Body of pancreas (tissue), 4 donors: ENCODE results near the gene ACAP3. TPM values are rescaled to one million over a fixed set of nuclear protein-coding genes. Genes with fewer than 3 reads are reported as not detected.
A peak's percentile ranks its signal among the peaks of the same experiment; 100 is the strongest.

Source experiments
- ATAC-seq: fragments of 150-250 bp; one replicate; pipeline ENCODE4 v1.9.1; 2016
- DNase-seq, 4 donors: peaks; one replicate each; pipeline ENCODE4 v3.0.0-alpha.2; 2019
- H3K27ac ChIP-seq, 4 donors: fragments of 200-600 bp; sonication (generic); 1 replicate in 3 of 4; 2 replicates in 1 of 4; pipeline versions ENCODE4 v1.5.1 to v1.6.1; 2016 to 2019; ENCODE audit warnings: mild to moderate bottlenecking in 1 of 4, mixed read lengths in 1 of 4, moderate library complexity in 1 of 4
- H3K27me3 ChIP-seq, 2 donors: fragments of 200-600 bp; sonication (generic); one replicate each; pipeline ENCODE4 v1.6.0; 2016; ENCODE audit warnings: mild to moderate bottlenecking in 1 of 2
- H3K36me3 ChIP-seq, 2 donors: fragments of 200-600 bp; sonication (generic); replicated peaks in 1 of 2; 2 replicates each; pipeline ENCODE4 v1.5.1; 2016; ENCODE audit warnings: low read depth in 2 of 2; ENCODE audit not compliant: insufficient read depth in 1 of 2
- H3K4me1 ChIP-seq: fragments of 200-600 bp; sonication (generic); one replicate; pipeline ENCODE4 v1.6.0; 2016
- H3K4me3 ChIP-seq, 2 donors: fragments of 200-600 bp; sonication (generic); 1 replicate in 1 of 2; 2 replicates in 1 of 2; pipeline ENCODE4 v1.5.1; 2016 to 2019
- H3K9me3 ChIP-seq, 3 donors: fragments of 200-600 bp; sonication (generic); 1 replicate in 2 of 3; 2 replicates in 1 of 3; pipeline ENCODE4 v1.5.1; 2016
- POLR2A ChIP-seq, 3 donors: fragments of 450-650 bp; IDR thresholded peaks; one replicate each; pipeline ENCODE4 v1.6.1; 2016; ENCODE audit warnings: antibody characterized with exemption in 3 of 3, mild to moderate bottlenecking in 2 of 3
- WGBS, 2 donors: methylation state at CpG; one replicate each; pipeline ENCODE4 v1.1.5; 2017; 5-methylcytosine and 5-hydroxymethylcytosine counted together
- intact Hi-C: fragments of 100-400 bp; cut with DNase I; formaldehyde crosslinking; loops from one replicate; pipeline ENCODE4 v1.15.1; 2023
- total RNA-seq, 2 donors: library from RNA; depleted of rRNA; stranded (reverse); fragments of >200 nt; gene quantifications; one replicate each; pipeline ENCODE4 v1.1.0, GENCODE V29; 2016
- TF ChIP-seq, protein P1 (sequence below), 7 experiments: fragments of 450-650 bp in 4 of 7; fragments of 200-600 bp in 3 of 7; sonication (generic) in 3 of 7; IDR thresholded peaks; one replicate each; pipeline ENCODE4 v1.5.1; 2016 to 2019; ENCODE audit warnings: antibody characterized with exemption in 7 of 7

The ACAP3 gene
- total RNA-seq, 2 donors from 2014 or later, result 37.9 to 53.7 TPM

- intact Hi-C loops, result no loop called here
- Histone ChIP-seq H3K36me3 (no peaks in the 10 kb centered on the region), H3K9me3 (no peaks in the 10 kb centered on the region), H3K27ac (no peak overlapping the region), H3K27me3 (peaks cover 0 to 8% of the 10 kb centered on the region in 2 donors), H3K4me3 (no peak overlapping the region), H3K4me1 (peaks cover 14% of the 10 kb centered on the region)
- no peak for DNase-seq
- WGBS, 2 donors, result 19% methylated on average over 8 of the region's 9 CpGs; no CpG with 5 or more reads in 1 of the 2 donors
- ATAC-seq, result no peak
- TF ChIP-seq, protein P1, sequence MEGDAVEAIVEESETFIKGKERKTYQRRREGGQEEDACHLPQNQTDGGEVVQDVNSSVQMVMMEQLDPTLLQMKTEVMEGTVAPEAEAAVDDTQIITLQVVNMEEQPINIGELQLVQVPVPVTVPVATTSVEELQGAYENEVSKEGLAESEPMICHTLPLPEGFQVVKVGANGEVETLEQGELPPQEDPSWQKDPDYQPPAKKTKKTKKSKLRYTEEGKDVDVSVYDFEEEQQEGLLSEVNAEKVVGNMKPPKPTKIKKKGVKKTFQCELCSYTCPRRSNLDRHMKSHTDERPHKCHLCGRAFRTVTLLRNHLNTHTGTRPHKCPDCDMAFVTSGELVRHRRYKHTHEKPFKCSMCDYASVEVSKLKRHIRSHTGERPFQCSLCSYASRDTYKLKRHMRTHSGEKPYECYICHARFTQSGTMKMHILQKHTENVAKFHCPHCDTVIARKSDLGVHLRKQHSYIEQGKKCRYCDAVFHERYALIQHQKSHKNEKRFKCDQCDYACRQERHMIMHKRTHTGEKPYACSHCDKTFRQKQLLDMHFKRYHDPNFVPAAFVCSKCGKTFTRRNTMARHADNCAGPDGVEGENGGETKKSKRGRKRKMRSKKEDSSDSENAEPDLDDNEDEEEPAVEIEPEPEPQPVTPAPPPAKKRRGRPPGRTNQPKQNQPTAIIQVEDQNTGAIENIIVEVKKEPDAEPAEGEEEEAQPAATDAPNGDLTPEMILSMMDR (IDR thresholded peaks at IDR 0.05), result no peak
- TF ChIP-seq POLR2A (IDR thresholded peaks at IDR 0.05), result no peak
These were observed 23.9 kb downstream of the ACAP3 start for GRCh38 chr1:1283821-1284220.

DNA sequence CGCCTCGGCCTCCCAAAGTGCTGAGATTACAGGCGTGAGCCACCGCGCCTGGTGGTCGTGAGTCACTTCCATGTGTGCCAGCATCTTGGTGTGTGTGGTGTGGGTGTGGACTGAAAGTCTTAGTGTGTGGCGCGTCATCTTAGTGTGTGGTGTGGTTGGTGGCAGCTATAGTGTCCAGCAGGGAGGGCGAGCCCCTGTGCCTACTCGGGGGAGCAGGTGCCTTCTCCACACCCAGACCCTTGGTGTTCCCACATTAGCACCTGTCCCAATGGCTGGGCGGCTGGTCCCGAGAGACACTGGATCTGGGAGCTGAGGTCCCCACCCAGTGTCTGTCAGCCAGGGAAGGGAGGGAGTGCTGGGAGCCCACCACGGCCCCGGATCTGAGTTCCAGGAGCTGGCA lies 24.7 kb downstream of the ACAP3 start:
- peaks cover 14% of the 10 kb centered on the region for H3K4me1 ChIP-seq
- 87 to 88% methylated on average over 8 to 13 of the region's 14 CpGs for WGBS, 2 donors
- intact Hi-C loops, result no loop called here

DNA sequence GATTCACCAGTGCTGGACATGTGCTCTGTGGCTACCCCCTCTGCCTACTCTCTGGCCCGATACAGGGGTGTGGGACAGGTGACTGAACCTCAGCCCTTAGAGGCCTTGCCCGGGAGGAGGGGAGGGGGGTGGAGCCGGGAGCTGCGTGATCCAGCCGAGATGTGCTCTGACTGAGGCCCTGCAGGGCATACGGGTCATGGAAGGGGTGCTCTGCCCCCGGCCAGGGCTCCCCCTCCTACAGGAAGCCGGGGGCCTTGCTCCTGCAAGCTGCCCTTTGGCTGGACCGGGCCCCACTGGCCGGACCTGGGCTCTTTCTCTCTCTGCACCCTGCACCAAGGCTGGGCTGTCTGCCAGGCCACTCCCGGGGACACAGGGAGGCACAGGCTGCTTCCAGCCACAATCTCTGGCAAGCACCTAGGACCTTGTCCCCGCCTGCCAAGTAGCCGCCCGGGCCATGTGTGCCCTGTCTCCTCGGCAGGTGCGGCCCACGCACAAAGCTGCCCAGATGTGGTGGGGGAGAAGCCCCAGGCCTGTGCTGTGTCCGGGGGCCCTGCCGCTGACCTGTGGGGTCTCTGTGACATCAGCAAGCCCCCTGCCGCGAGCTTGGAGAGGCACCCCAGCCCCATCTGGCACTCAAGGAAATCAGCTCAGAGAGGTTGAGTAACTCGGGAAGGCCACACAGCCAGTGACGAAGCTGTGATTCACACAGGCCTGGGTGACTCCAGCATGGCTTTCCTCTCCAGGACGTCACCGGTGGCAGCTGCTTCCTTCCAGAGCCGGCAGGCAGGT lies 26.0 kb downstream of the ACAP3 start:
- Histone ChIP-seq H3K4me3 (no peak overlapping the region), H3K27ac (peak overlapping the region; percentile 50 to 80 (median 68)), H3K27me3 (peaks cover 0 to 8% of the 10 kb centered on the region in 2 donors), H3K4me1 (peaks cover 14% of the 10 kb centered on the region), H3K9me3 (no peaks in the 10 kb centered on the region), H3K36me3 (no peaks in the 10 kb centered on the region)
- ATAC-seq, result peak; percentile 92
- intact Hi-C loops, result no loop called here
- 10 to 13% methylated on average over 5 to 26 of the region's 26 CpGs for WGBS, 2 donors
- TF ChIP-seq POLR2A (IDR thresholded peaks at IDR 0.05), result no peak
- TF ChIP-seq, protein P1 (IDR thresholded peaks at IDR 0.05), result no peak
- DNase-seq, result peak; percentile 84 to 94 (median 91)

More for the DNA sequence above, 24.7 kb downstream of the ACAP3 start:
- Histone ChIP-seq H3K9me3 (no peaks in the 10 kb centered on the region), H3K4me3 (no peak overlapping the region), H3K27ac (no peak overlapping the region), H3K36me3 (no peaks in the 10 kb centered on the region), H3K27me3 (peaks cover 0 to 8% of the 10 kb centered on the region in 2 donors)
- ATAC-seq, result no peak
- DNase-seq, result no peak
- TF ChIP-seq POLR2A (IDR thresholded peaks at IDR 0.05), result no peak
- TF ChIP-seq, protein P1 (IDR thresholded peaks at IDR 0.05), result no peak

GRCh38 chr1:1280782-1281481 lies 26.8 kb downstream of the ACAP3 start:
- peaks cover 14% of the 10 kb centered on the region for H3K4me1 ChIP-seq
- 83 to 85% methylated on average over 8 to 21 of the region's 21 CpGs for WGBS, 2 donors
- no peaks in the 10 kb centered on the region for H3K9me3 ChIP-seq
- ATAC-seq, result no peak
- no peak for DNase-seq
- H3K27me3 ChIP-seq, result peaks cover 0 to 3% of the 10 kb centered on the region in 2 donors
- intact Hi-C loops, result no loop called here
- peak overlapping the region in 1 of 4 donors; percentile 80 for H3K27ac ChIP-seq
- H3K36me3 ChIP-seq, result no peaks in the 10 kb centered on the region
- no peak overlapping the region for H3K4me3 ChIP-seq
- TF ChIP-seq, protein P1 (IDR thresholded peaks at IDR 0.05), result no peak
- no peak for TF ChIP-seq POLR2A (IDR thresholded peaks at IDR 0.05)
